ENCODE results near the gene DST.

GRCh38 chr6:56526860-56527544 is 115.7 kb downstream of the DST start:
- no peak for TF ChIP-seq CTCF (IDR thresholded peaks at IDR 0.05; ENCODE audit: poor library complexity)
- TF ChIP-seq EZH2 (IDR thresholded peaks at IDR 0.05; ENCODE audit: borderline replicate concordance) = no peak
- no peak for TF ChIP-seq EZH2phosphoT487 (IDR thresholded peaks at IDR 0.05; ENCODE audit: low read depth, severe bottlenecking, unreplicated experiment)

Data from hepatocyte (in vitro differentiated cells).